ENCODE results near the gene USP28.

GRCh38 chr11:113779496-113779895 lies 95.9 kb downstream of the USP28 start, which contains the start of gene CLDN25:
- TF ChIP-seq, protein P1, sequence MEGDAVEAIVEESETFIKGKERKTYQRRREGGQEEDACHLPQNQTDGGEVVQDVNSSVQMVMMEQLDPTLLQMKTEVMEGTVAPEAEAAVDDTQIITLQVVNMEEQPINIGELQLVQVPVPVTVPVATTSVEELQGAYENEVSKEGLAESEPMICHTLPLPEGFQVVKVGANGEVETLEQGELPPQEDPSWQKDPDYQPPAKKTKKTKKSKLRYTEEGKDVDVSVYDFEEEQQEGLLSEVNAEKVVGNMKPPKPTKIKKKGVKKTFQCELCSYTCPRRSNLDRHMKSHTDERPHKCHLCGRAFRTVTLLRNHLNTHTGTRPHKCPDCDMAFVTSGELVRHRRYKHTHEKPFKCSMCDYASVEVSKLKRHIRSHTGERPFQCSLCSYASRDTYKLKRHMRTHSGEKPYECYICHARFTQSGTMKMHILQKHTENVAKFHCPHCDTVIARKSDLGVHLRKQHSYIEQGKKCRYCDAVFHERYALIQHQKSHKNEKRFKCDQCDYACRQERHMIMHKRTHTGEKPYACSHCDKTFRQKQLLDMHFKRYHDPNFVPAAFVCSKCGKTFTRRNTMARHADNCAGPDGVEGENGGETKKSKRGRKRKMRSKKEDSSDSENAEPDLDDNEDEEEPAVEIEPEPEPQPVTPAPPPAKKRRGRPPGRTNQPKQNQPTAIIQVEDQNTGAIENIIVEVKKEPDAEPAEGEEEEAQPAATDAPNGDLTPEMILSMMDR (conservative IDR thresholded peaks at IDR 0.05 in 1 of 2, IDR thresholded peaks at IDR 0.05 in 1 of 2; ENCODE audit: low read depth in 1 of 2, low read length in 2 of 2) = no peak
- TF ChIP-seq EZH2 (IDR thresholded peaks at IDR 0.05; ENCODE audit: low read length, missing control alignments) = no peak
